GM12878 (cell line): ENCODE data around the gene PI4K2A. TPM values are rescaled to one million over a fixed set of nuclear protein-coding genes. Genes with fewer than 3 reads are reported as not detected.

Experiments used
- ATAC-seq: fragments of 200-7000 bp; cut with Tn5 transposase; 3 replicates; pipeline ENCODE4 v1.9.1; 2020; ENCODE audit warnings: mild to moderate bottlenecking, moderate library complexity
- BruUV-seq: library from RNA; stranded (reverse); fragments of 400-500 nt; replicated peaks from 2 replicates; lab custom pipeline; 2021; lab: Mats Ljungman, UMichigan
- CTCF ChIA-PET: fragments of 300-600 bp; sonication (Branson Sonifier 250); formaldehyde crosslinking; extraction: SDS; loops from one replicate; lab custom pipeline; 2021; ENCODE audit warnings: inconsistent platforms; lab: Yijun Ruan, JAX
- POLR2A ChIA-PET: fragments of 350-600 bp; formaldehyde crosslinking; extraction: SDS; loops from one replicate; lab custom pipeline; 2021; ENCODE audit warnings: inconsistent platforms; lab: Charles Lee
- RAD21 ChIA-PET: fragments of 300-600 bp; sonication (Branson Sonifier 250); formaldehyde crosslinking; loops from one replicate; lab custom pipeline; 2023; ENCODE audit warnings: antibody characterized with exemption; ENCODE audit not compliant: unreplicated experiment; lab: Charles Lee
- SMC1A ChIA-PET: fragments of 300-600 bp; sonication (Branson Sonifier 250); formaldehyde crosslinking; loops from one replicate; lab custom pipeline; 2023; ENCODE audit not compliant: unreplicated experiment, uncharacterized antibody; lab: Charles Lee
- DNase-seq: peaks from one replicate; pipeline ENCODE4 v3.0.0-alpha.2; 2011; ENCODE audit warnings: low read depth, low spot score
- FAIRE-seq: peaks from 3 replicates; lab custom pipeline; 2011; peaks lifted over from hg19 to GRCh38; lab: Jason Lieb, UNC
- H2AFZ ChIP-seq: 2 replicates; pipeline ENCODE4 v1.6.0; 2011; ENCODE audit warnings: low read depth, low read length, control low read depth; ENCODE audit not compliant: control insufficient read depth
- H3K27ac ChIP-seq: 2 replicates; pipeline ENCODE4 v1.5.1; 2011; ENCODE audit warnings: control low read depth; ENCODE audit not compliant: control insufficient read depth, insufficient read depth
- H3K27me3 ChIP-seq, 2 experiments: replicated peaks in 1 of 2; 2 replicates each; pipeline versions ENCODE4 v1.6.0 to v1.6.1; 2011; ENCODE audit warnings: low read length in 1 of 2; ENCODE audit not compliant: control insufficient read depth in 2 of 2, insufficient read depth in 2 of 2
- H3K36me3 ChIP-seq, 2 experiments: 2 replicates each; pipeline ENCODE4 v1.5.1; 2011; ENCODE audit warnings: low read length in 1 of 2; ENCODE audit not compliant: control insufficient read depth in 2 of 2, insufficient read depth in 2 of 2
- H3K4me1 ChIP-seq: 2 replicates; pipeline ENCODE4 v1.6.1; 2011; ENCODE audit warnings: mild to moderate bottlenecking, low read length, moderate library complexity, mixed read lengths; ENCODE audit not compliant: control insufficient read depth, insufficient read depth
- H3K4me2 ChIP-seq: 2 replicates; pipeline ENCODE4 v1.6.0; 2011; ENCODE audit warnings: control low read depth; ENCODE audit not compliant: control insufficient read depth, insufficient read depth
- H3K4me3 ChIP-seq: fragments of 200-600 bp; sonication (generic); 2 replicates; pipeline ENCODE4 v1.5.1; 2016
- H3K79me2 ChIP-seq: 2 replicates; pipeline ENCODE4 v1.6.0; 2011; ENCODE audit warnings: low read length; ENCODE audit not compliant: control insufficient read depth, insufficient read depth
- H3K9ac ChIP-seq: 2 replicates; pipeline ENCODE4 v1.8.0; 2011; ENCODE audit warnings: low read length, control low read depth, mixed read lengths; ENCODE audit not compliant: control insufficient read depth, insufficient read depth
- H3K9me3 ChIP-seq: replicated peaks from 3 replicates; pipeline ENCODE4 v1.5.1; 2011; ENCODE audit warnings: mild to moderate bottlenecking, low read length; ENCODE audit not compliant: control insufficient read depth, insufficient read depth
- H4K20me1 ChIP-seq: 2 replicates; pipeline ENCODE4 v1.6.0; 2011; ENCODE audit not compliant: control insufficient read depth, insufficient read depth
- ETV6 ChIP-seq, 2 experiments: fragments of 450-650 bp in 1 of 2; IDR thresholded peaks in 1 of 2; conservative IDR thresholded peaks in 1 of 2; 2 replicates each; pipeline ENCODE4 v1.6.1; 2014; ENCODE audit warnings: antibody characterized with exemption in 1 of 2, borderline replicate concordance in 1 of 2, low read depth in 1 of 2, mild to moderate bottlenecking in 1 of 2, moderate library complexity in 1 of 2
- RELA ChIP-seq: fragments of 450-650 bp; IDR thresholded peaks from 2 replicates; pipeline ENCODE4 v1.8.0; 2014; ENCODE audit warnings: borderline replicate concordance; ENCODE audit not compliant: partially characterized antibody
- WGBS: methylation state at CpG from one replicate; pipeline ENCODE4 v1.1.6; 2016; ENCODE audit warnings: low lambda C conversion rate; ENCODE audit not compliant: insufficient replicate concordance, insufficient coverage; ENCODE audit errors: missing lambda C conversion rate; 5-methylcytosine and 5-hydroxymethylcytosine counted together
- in situ Hi-C: fragments of 300-500 bp; cut with MboI; formaldehyde crosslinking; loops from 9 replicates; pipeline ENCODE4 v1.14.3; 2018; ENCODE audit warnings: mixed read lengths
- intact Hi-C: fragments of 100-400 bp; cut with micrococcal nuclease; formaldehyde crosslinking; loops from one replicate; pipeline ENCODE4 v1.14.2; 2022; ENCODE audit not compliant: unreplicated experiment
- polyA plus RNA-seq, 11 experiments: library from polyadenylated mRNA; depleted of rRNA in 4 of 11; unstranded in 6 of 11; stranded (reverse) in 5 of 11; fragments of >200 nt; fragmentation: Nextera tagmentation in 4 of 11; fragmentation: Illumina TruSeq in 1 of 11; extraction: Ambion mirVana in 4 of 11; extraction: Trizol in 1 of 11; gene quantifications; 1 replicate in 1 of 11; 2 replicates in 10 of 11; pipeline versions ENCODE4 v1.2.1 to v1.2.3, GENCODE V29; 2011 to 2016; ENCODE audit warnings: inconsistent platforms in 2 of 11, missing spikeins in 2 of 11, low read depth in 1 of 11
- total RNA-seq, 4 experiments: library from RNA; depleted of rRNA in 3 of 4; stranded (reverse); fragments of >200 nt in 3 of 4; fragmentation: Illumina TruSeq in 1 of 4; extraction: Trizol in 1 of 4; gene quantifications; 2 replicates each; pipeline versions ENCODE4 v1.2.1 to v1.2.3, GENCODE V29; 2013 to 2021
- TF ChIP-seq, protein P1 (sequence below): fragments of 450-650 bp; IDR thresholded peaks from 2 replicates; pipeline ENCODE4 v1.6.1; 2017; ENCODE audit warnings: borderline replicate concordance
- TF ChIP-seq, protein P2 (sequence below): fragments of 450-650 bp; formaldehyde crosslinking; IDR thresholded peaks from 2 replicates; pipeline ENCODE4 v1.4.0; 2022; ENCODE audit warnings: mild to moderate bottlenecking, moderate library complexity

The PI4K2A gene
- total and polyA plus RNA-seq, 10 of the 15 experiments (the other 5 are each of a cell fraction or from before 2014, with no cell fraction given) = 1.5 to 14.5 (median 10.0) TPM

DNA sequence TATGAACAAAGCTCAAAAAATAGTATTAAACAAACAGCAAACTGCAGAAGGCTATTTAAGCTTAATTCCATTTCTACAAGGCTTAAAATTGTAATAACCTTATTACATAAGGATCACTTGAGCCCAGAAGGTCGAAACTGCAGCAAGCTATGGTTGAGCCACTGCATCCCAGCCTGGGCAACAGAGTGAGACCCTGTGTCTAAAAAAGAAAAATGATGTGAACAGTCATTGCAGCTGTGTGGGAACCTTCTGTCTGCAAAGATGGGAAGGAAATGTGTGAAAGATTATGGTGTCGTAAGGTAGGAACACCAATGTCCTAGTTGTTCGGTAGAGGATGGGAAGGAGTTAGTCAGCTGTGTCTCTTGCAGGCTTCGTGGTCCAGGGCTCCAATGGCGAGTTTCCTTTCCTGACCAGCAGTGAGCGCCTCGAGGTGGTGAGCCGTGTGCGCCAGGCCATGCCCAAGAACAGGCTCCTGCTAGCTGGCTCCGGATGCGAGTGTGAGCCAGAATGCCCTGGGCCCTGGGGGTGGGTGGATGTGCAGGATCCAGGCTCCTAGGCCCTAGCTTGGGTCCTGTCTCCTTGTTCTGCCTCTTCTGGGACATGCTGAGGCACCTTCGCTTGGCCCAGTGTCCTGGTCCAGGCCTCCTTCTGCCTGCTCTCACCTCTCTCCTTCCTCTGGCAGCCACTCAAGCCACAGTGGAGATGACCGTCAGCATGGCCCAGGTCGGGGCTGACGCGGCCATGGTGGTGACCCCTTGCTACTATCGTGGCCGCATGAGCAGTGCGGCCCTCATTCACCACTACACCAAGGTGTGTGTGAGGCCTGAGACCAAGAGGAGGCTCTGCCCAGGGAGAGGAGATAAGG lies 41.8 kb upstream of the PI4K2A start:
- no peak for FAIRE-seq
- Histone ChIP-seq H3K4me3 (no peak overlapping the region), H3K27me3 (no peaks in the 10 kb centered on the region; a peak in 1 of 4 replicates), H3K9me3 (no peaks in the 10 kb centered on the region), H3K9ac (no peak overlapping the region), H3K79me2 (no peaks in the 10 kb centered on the region), H3K36me3 (no peaks in the 10 kb centered on the region), H4K20me1 (no peaks in the 10 kb centered on the region), H3K27ac (no peak overlapping the region), H3K4me2 (no peak overlapping the region), H2AFZ (no peak overlapping the region), H3K4me1 (no peaks in the 10 kb centered on the region)
- no peak for DNase-seq
- in situ Hi-C loops (no loop called here), intact Hi-C loops (no loop called here)
- RAD21 ChIA-PET = no interaction called here
- SMC1A ChIA-PET = no interaction called here
- 75% methylated on average over 19 of the region's 19 CpGs for WGBS
- ATAC-seq = no peak
- CTCF ChIA-PET = interaction anchor here (0.9 to 1.9 kb wide), 2 partner anchors 23 to 26 kb away, joined by 4 to 6 read pairs; partner anchors contain the start of gene ANKRD2
- POLR2A ChIA-PET = no interaction called here
- no TSS peak for BruUV-seq
- TF ChIP-seq, protein P1, sequence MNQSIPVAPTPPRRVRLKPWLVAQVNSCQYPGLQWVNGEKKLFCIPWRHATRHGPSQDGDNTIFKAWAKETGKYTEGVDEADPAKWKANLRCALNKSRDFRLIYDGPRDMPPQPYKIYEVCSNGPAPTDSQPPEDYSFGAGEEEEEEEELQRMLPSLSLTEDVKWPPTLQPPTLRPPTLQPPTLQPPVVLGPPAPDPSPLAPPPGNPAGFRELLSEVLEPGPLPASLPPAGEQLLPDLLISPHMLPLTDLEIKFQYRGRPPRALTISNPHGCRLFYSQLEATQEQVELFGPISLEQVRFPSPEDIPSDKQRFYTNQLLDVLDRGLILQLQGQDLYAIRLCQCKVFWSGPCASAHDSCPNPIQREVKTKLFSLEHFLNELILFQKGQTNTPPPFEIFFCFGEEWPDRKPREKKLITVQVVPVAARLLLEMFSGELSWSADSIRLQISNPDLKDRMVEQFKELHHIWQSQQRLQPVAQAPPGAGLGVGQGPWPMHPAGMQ = no peak
- TF ChIP-seq ETV6 (conservative IDR thresholded peaks at IDR 0.05 in 1 of 2, IDR thresholded peaks at IDR 0.05 in 1 of 2; ENCODE audit: borderline replicate concordance in 1 of 2, low read depth in 1 of 2) (no peak), RELA (no peak)
- TF ChIP-seq, protein P2, sequence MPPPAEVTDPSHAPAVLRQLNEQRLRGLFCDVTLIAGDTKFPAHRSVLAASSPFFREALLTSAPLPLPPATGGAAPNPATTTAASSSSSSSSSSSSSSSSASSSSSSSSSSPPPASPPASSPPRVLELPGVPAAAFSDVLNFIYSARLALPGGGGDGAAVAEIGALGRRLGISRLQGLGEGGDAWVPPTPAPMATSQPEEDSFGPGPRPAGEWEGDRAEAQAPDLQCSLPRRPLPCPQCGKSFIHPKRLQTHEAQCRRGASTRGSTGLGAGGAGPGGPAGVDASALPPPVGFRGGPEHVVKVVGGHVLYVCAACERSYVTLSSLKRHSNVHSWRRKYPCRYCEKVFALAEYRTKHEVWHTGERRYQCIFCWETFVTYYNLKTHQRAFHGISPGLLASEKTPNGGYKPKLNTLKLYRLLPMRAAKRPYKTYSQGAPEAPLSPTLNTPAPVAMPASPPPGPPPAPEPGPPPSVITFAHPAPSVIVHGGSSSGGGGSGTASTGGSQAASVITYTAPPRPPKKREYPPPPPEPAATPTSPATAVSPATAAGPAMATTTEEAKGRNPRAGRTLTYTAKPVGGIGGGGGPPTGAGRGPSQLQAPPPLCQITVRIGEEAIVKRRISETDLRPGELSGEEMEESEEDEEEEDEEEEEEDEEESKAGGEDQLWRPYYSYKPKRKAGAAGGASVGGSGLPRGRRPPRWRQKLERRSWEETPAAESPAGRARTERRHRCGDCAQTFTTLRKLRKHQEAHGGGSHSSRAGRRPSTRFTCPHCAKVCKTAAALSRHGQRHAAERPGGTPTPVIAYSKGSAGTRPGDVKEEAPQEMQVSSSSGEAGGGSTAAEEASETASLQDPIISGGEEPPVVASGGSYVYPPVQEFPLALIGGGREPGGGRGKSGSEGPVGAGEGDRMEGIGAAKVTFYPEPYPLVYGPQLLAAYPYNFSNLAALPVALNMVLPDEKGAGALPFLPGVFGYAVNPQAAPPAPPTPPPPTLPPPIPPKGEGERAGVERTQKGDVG (CRISPR knock-in tag) = no peak
